Iris pigment epithelial cell (primary cell): Measurements from ENCODE around the gene MINAR1.
A peak's percentile ranks its signal among the peaks of the same experiment; 100 is the strongest.

Source experiments
- DNase-seq: peaks from one replicate; pipeline ENCODE4 v3.0.0-alpha.2; 2011; ENCODE audit warnings: low read depth

MINAR1 gene

DNA sequence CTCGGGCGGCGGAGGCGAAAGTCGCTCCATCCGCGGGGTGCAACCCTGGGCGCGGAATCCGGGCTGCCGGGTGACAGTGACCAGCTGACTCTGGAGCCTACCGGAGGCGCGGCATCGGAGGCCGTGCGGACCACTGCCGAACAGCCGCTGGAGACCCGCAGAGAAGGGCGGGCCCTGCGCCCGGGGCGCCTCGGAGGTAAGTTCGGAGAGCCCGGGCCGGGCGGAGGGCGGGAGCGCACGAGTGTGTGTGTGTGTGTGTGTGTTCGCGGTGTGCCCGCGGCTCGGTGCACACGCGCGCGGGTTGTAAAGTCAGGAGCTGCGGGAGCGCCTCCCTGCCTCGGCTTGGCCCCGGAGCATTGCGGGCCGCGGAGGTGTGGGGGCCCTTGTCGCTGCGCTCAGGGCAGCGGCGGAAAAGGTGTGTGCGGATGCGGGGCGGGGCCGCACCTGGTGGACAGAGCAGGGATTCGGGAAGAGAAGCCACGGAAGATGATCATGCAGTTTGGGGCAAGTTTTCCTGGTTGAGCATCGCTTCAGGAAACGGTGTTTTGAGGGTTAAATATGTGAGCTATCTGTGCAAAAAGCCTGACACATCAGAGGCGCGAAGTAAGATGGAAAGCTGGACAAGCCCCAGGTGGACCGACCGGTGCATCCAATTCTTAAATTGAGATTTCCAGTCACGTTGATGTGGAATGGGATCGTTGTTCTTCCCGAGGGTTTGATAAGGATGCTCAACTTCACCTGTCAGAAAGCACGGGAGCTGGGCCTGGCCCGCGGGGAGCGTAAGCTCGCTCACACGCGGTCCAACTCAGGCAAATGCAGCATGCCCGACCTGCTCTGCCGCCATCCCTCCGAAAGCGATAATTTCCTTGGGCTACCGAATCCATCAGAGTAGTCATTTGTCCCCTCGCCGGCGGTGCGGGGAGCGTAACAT lies 474 bp downstream of the MINAR1 start:
- DNase-seq, result peak; percentile 20

GRCh38 chr15:79433276-79433990 lies 1.3 kb downstream of the MINAR1 start:
- no peak for DNase-seq

- no peak for DNase-seq
Observed at GRCh38 chr15:79434361-79434760, 2.2 kb downstream of the MINAR1 start.

DNA sequence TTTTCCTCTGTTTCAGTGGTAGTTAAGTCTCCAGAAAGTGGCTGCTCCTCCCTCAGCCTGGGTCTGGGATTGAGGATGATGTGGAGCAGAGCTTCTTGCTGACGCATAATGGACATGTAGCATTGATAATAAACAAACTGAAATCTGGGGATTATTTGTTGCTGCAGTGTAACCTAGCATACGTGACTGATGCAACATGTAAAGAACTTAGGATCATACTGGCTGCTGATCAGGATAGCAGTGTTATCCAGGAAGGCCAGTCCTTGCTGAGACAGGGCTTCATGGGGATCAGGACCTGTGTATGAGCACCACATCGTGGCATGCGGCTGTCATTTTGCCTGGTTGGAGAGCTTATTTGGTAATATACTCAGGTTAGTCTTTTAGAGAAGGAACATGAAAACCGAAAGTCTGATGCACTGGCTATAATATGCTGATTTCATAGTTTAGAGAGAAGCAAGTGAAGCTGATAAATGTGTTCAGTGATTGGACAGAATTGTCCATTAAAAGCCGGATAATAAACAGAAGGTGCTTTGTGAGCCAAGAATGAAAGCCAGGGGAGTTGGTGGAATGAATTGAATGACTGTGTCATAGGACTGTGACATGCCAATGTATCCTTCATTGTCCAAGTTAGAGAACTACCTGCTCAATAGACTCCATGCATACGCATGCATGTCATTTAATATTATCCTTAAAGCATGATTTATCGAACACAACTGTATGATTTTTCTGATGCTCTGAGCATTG lies 4.1 kb downstream of the MINAR1 start:
- no peak for DNase-seq

GRCh38 chr15:79437275-79438000 lies 5.3 kb downstream of the MINAR1 start:
- DNase-seq, result no peak

DNA sequence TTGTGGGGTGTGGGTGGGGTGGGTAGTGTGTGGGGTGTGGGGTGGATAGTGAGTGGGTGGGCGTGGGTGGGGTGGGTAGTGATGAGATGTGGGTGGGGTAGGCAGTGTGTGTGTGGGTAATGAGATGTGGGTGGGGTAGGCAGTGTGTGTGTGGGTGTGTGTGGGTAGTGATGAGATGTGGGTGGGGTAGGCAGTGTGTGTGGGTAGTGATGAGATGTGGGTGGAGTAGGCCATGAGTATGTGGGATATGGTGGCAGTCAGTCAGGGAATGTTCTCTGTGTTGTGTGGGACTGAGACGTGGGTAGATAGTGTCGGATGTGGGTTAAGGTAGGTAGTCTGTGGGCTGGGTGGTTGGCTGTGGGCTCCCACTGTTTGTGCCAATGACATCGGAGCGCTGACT lies 7.1 kb downstream of the MINAR1 start:
- DNase-seq, result no peak

- no peak for DNase-seq
Observed at GRCh38 chr15:79440355-79440908, 8.3 kb downstream of the MINAR1 start.

GRCh38 chr15:79442911-79443310 lies 10.8 kb downstream of the MINAR1 start:
- DNase-seq, result no peak

- no peak for DNase-seq
Observed at GRCh38 chr15:79447060-79447459, 14.9 kb downstream of the MINAR1 start.

- DNase-seq, result no peak
Observed at GRCh38 chr15:79450648-79451047, 18.5 kb downstream of the MINAR1 start.

- no peak for DNase-seq
Observed at GRCh38 chr15:79451361-79451999, 19.3 kb downstream of the MINAR1 start.

DNA sequence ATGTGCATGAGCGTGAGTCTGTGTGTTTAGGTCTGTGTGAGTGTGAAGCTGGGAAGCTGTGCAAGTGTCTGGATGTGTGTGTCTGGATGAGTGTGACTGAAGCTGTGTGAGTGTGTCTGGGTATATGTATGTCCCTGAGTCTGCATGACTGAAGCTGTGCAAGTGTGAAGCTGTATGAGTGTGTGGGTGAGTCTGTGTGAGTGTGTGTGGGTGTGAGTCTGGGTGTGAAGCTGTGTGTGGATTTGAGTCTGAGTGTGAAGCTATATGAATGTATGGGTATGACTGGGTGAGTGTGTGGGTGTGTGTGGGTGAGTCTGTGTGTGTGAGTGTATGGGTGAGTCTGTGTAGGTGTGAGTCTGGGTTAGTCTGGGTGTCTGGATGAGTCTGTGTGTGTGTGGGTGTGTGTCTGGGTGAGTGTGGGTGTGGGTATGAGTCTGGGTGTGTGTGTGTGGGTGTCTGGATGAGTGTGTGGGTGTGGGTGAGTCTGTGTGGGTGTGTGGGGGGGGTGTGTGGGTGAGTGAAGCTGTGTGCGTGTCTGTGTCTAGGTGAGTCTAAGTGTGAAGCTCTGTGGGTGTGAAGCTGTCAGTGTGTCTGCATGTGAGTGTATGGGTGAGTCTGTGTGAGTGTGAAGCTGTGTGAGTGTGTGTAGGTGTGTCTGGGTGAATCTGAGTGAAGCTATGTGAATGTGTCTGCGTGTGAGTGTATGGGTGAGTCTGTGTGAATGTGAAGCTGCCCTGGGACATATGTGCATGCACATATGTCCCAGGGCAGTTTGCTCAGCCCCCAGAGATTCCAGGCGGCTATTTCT lies 20.3 kb downstream of the MINAR1 start:
- DNase-seq, result no peak

- DNase-seq, result no peak
Observed at GRCh38 chr15:79453446-79453845, 21.3 kb downstream of the MINAR1 start.

GRCh38 chr15:79454063-79454462 lies 21.9 kb downstream of the MINAR1 start:
- DNase-seq, result no peak

DNA sequence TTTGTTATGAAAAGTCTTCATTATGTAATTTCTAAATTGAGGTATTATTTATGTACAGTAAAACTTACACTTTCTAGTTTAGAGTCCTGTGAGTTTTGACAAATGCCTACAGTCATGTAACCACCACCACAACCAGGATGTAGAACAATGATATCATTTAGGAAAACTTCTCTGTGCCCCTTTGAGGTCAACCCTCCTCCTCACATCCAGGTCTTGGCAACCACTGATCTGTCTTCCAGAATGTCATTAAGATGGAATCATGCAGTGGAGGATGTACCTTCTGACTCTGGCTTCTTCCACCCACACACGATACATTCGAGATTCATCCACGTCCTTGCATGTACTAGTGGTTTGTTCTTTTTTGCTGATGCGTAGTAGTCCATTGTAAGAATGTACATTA lies 23.2 kb downstream of the MINAR1 start:
- DNase-seq, result peak; percentile 10

DNA sequence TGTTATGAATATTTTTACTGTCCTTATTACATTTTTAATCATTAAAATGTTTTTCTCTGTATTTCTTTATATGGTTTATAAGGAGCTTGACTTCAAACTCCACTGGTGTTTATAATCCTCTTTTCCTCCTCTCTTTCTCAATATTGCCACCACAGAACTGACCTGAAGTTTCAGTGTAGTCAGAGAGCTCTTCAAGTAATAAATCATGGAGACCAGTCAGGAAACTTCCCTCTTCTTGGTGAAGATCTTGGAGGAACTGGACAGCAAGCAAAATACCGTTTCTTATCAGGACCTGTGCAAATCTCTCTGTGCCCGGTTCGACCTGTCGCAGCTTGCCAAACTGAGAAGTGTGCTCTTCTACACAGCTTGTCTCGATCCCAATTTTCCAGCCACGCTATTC lies 23.8 kb downstream of the MINAR1 start:
- no peak for DNase-seq

- DNase-seq, result no peak
Observed at GRCh38 chr15:79458491-79458890, 26.4 kb downstream of the MINAR1 start.

DNA sequence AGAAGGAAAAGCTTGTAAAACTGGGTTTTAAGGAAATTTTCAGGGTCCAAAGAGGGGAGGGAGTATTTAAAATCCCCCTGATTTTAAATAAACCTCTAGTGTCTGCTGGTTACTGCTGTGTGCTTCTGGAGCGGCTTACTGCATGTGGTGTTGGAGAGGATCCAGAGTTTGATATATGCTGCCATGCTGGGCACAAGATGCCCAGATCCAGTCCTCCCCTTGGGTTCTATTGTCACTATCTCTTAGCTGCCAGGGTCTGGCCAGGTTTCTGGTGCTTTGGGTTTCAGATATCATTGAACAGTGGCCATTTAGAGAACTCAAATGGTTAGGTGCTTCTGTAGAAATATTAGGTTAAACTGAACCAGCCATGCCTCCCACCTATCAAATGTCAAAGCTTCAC lies 27.5 kb downstream of the MINAR1 start:
- DNase-seq, result no peak

GRCh38 chr15:79463043-79463780 lies 31.1 kb downstream of the MINAR1 start:
- DNase-seq, result no peak
